HG02938 (cell line): ENCODE data around the gene C20orf144.

Source experiments
- ATAC-seq: cut with Tn5 transposase; IDR thresholded peaks from one replicate; pipeline ENCODE4 v1.9.1; 2021; ENCODE audit warnings: mild to moderate bottlenecking, moderate library complexity; ENCODE audit not compliant: unreplicated experiment

Gene C20orf144

GRCh38 chr20:33664085-33664761 is 2.1 kb downstream of the C20orf144 start:
- no peak for ATAC-seq

DNA sequence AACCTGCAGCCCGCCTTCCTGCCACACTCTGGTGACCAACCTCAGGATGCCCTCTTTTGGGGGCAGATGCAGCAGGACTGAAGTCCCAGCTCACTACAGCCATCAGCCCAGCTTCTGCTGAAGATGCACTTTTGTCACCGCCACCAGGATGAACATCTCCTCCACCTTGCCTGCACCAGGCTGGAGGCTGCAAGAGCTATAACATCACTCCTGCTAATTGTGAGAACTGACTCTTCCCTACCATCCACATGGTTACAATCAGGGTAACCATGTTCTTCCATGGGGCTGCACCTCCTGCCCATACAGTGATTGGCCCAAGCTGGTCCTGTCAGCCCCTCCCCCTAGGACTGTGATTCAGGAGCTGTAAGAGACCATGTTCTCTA is 2.6 kb downstream of the C20orf144 start:
- ATAC-seq, result no peak

- peak; percentile 73 for ATAC-seq
Observed at GRCh38 chr20:33666293-33667244, 4.4 kb downstream of the C20orf144 start, which contains the start of gene ACTL10. Gene ACTL10, plus strand, starts transcription at chr20:33666943. Its CDS starts 555 bp downstream, at chr20:33667498.

GRCh38 chr20:33667245-33667675 is 5.1 kb downstream of the C20orf144 start:
- ATAC-seq, result no peak

- ATAC-seq, result peak; percentile 35
Observed at GRCh38 chr20:33667676-33668465, 5.7 kb downstream of the C20orf144 start.

DNA sequence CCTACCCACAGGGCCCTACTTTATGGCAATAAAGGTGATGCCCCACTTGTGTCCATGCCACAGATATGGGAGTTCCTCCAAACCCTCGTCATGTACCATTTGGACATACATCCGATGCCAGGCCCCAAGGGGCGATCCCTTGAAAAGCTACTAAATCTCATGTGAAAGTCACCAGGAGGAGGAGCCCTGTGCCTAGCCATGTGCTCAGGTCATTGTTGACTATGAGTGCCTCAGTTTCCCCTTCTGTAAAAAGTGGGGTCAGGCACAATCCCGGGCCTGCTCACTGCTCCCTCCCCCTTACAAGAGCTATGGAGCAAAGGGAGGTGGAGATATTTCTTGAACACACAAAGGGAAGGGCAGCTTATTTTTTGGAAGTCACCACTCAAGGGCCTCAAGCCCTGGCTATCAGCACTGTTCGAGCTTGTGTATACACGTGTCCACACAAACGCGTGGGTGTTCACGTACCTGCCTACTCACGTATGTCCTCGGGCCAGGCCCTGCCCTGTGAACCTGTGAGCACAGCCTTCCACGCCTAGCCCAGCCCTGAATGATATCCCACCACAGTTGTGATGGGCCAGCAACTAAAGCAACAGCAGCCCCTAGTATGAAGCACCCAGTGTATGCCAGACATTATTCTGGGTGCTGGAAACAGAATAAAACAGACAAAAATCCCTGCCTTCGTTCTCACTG is 6.5 kb downstream of the C20orf144 start:
- no peak for ATAC-seq

DNA sequence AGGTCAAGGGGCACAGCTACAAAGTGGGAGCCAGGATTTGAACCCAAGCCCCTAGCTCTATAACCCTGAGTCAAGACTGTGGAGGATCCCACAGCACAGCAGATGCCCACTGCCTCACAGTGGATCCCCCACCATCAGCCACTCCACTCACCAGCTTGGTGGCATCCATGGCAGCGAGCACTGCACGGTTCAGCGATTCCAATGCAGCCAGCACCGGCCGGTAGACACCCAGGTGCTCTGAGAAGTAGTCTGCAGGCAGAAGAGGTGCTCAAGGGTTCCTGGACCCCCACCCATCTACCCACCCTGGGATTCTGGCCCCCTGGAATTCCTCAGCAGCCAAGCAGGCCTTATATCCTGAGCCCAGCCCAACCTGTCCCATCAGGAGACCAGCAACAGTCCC is 7.1 kb downstream of the C20orf144 start:
- ATAC-seq, result no peak

GRCh38 chr20:33669873-33670640 is 7.9 kb downstream of the C20orf144 start:
- ATAC-seq, result no peak

DNA sequence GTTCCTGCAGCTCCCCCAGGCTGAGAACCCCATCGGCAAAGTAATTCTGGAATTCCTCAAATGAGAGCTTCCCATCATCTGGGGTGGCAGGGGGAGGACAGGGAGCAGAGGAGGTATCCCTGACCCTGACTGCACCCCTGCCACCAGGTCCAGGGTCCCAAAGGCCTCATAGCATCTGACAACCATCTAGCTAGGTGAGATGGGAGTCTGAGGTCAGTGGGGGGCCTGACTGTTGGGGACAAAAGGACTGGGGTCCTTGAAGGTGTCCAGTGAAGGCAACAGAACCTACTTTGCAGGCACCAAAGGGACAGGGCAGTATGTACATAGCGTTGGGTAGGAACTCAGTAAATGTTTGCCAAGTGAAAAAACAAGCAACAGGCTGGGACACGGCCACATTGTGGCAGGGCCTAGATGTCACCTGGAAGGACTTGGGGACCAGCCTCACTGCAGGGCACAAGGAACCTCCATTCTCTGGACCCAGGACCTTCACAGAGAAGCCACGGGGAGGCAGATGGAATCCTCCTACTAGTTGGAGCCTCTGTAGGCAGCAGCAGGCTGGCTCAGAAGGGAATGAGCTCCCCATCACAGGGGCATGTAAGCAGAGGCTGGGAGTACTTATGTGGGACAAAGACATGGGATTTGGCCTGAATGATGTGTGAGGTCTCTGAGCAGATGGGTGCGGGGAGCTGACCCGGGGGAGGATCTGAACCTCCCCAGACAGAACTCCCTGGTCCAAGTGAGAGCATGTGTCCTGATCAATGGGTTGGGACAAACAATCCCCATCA is 8.8 kb downstream of the C20orf144 start:
- no peak for ATAC-seq

- ATAC-seq, result no peak
Observed at GRCh38 chr20:33671573-33672288, 9.6 kb downstream of the C20orf144 start.

GRCh38 chr20:33672426-33673113 is 10.4 kb downstream of the C20orf144 start:
- ATAC-seq, result no peak

DNA sequence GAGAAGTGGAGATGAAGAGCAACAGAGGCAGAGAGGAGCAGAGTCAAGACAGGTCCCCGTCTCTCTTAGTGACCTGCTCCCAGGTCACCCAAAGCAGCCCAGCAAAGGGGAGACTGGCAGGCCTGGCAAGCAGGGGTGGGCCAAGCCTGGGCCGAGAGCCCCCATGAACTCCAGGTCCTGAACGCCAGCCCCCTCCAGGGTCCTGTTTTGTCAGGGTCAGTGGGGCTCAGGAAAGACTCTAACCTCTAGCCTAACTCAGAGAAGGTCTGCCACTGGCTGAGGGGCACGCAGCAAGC is 10.9 kb downstream of the C20orf144 start:
- no peak for ATAC-seq

DNA sequence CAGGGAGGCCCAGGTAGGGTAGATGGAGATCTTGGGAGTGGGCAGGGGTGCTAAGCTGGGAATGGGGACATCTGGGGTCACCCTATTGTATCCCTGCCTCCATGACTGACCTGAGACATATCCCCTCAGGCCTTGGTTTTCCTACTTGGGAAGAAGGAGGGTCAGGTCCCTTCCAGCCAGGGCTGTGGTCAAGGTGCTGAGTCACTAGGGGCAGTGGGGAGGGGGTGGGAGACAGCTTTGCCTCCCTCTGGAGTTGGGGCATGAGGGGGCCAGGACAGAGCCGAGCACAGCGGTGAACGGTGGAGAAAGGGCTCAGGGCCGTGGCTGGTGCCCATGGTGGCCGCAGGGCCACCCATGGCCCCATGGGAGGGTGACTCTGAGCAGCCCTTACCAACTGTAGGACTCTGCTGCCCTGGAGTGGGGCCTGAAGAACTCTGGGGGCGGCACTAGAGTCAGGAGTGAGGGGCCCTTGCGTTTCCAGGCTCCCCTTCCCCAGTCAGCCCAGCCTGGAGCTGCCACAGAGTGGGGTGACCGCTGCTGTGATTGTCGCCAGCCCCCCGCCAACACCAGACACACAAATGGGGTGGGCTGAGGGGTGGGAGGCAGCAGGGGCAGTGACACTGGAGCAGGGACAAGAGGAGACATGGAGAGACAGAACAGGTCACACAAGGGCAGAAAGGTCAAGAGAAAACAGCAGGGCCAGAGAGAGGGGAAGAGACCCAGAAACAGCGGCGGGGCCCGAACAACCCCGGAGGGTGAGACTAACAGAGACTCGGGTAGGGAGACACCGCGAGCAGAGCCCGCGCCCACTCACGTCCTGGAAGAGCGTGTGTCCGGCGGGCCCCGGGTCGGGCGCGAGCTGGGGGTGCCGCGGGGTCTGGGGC is 11.5 kb downstream of the C20orf144 start:
- ATAC-seq, result no peak

- ATAC-seq, result no peak
Observed at GRCh38 chr20:33674294-33675135, 12.4 kb downstream of the C20orf144 start, which contains the start of gene NECAB3. Gene NECAB3, minus strand, starts transcription at chr20:33674428. Its CDS starts 76 bp downstream, at chr20:33674352.

DNA sequence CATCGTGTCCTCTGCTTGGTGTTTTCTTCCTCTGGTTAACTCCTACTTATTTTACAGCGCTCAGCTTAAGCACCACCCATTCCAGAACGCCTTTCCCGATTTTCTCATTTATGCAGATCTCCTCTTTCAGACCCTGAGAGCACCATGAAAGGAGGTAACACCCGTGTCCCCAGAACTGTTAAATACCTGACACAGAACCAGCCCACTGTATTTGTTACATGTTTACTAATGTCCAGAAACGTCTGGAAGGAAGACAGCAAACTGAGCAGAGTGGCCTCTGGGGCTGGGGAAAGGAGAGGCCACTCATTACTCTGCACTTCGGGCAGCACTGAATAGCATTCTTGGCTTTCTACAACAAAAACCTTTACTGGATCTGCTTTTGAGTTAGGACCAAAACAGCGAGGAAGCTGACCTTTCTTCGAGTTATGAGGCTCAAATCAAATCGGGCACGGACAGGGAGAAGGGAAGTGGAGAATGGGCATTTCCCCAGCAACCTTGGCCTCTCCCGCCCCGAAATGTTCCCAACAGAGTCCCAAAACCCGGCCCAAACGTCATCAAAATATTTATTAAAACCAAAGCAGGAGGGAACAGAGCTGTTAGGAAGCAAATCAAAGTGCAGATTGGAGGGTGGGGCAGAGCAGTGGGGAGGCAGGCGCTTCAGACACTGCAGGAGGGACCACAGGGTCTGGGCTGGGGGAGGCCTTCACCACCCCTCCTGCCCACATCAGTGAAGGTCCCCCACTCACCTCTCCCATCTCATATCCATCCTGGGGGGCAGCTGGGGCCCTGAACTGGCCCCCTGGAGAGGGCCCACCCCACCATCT is 13.2 kb downstream of the C20orf144 start:
- ATAC-seq, result no peak
